ENCODE data around the gene MEI1.

Gene MEI1

DNA sequence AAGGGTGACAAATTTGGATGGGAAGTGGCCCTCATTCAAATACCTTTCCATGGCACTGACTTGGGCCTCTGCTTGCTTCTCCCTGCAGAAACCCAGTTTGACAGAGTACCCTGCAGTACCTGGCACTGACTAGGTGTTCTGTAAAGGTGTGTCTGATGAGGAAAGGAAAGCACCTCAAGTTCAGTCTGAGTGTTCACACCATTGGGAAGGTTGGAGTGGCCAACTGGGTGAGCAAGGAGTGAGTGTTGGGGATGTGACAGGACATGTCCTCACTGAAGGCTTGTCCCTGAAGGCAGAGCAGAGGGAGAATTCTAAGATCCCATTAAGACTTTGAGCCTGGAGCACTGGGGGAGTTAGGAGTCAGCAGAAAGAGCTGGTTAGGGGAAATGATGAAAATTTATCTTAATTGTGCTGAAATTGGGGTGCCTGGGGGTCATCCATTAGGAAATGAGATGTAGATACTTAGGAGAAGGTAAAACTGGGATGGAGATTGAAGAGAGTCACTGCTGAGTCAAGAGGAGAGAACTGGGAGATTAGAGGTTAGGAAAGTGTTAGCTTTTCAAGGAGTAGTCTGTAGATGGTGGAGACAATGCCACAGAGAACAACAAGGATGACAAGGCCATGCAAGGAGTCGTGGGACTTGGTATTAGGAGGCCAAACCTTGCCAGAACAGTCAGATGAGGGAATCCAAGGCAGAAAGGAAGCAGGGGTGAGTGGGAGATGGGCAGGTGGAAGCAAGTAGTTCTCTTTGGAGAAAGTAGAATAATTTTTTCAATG lies 139.7 kb downstream of the MEI1 start:
- no peak for DNase-seq (ENCODE audit: low read depth)
- TF ChIP-seq, protein P1, sequence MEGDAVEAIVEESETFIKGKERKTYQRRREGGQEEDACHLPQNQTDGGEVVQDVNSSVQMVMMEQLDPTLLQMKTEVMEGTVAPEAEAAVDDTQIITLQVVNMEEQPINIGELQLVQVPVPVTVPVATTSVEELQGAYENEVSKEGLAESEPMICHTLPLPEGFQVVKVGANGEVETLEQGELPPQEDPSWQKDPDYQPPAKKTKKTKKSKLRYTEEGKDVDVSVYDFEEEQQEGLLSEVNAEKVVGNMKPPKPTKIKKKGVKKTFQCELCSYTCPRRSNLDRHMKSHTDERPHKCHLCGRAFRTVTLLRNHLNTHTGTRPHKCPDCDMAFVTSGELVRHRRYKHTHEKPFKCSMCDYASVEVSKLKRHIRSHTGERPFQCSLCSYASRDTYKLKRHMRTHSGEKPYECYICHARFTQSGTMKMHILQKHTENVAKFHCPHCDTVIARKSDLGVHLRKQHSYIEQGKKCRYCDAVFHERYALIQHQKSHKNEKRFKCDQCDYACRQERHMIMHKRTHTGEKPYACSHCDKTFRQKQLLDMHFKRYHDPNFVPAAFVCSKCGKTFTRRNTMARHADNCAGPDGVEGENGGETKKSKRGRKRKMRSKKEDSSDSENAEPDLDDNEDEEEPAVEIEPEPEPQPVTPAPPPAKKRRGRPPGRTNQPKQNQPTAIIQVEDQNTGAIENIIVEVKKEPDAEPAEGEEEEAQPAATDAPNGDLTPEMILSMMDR (IDR thresholded peaks at IDR 0.05; ENCODE audit: control insufficient read depth, insufficient read depth, low read depth, low read length, missing control alignments): no peak
- no peak overlapping the region for H3K4me3 ChIP-seq (ENCODE audit: control insufficient read depth, low read depth, low read length)

DNA sequence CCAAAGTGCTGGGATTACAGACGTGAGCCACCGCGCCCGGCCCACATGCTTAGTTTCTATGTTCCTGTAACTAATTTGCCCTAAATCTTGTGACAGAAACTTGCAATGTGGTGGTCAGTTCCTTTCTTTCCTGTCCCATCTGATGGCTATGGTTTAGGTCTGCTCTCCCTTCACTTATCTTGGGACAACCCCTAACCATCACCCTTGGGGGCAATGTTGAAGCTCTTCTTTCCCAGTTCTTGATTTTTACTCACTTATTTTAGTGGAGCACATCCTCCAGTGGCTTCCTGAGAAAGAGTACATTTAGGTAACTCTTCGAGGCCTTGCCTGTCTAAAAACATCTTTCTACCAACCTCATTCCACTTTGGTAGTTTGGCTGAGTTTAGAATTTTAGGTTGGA lies 140.9 kb downstream of the MEI1 start:
- no peak overlapping the region for H3K4me3 ChIP-seq (ENCODE audit: control insufficient read depth, low read depth, low read length)
- no peak for DNase-seq (ENCODE audit: low read depth)
- TF ChIP-seq, protein P1 (IDR thresholded peaks at IDR 0.05; ENCODE audit: control insufficient read depth, insufficient read depth, low read depth, low read length, missing control alignments): no peak

DNA sequence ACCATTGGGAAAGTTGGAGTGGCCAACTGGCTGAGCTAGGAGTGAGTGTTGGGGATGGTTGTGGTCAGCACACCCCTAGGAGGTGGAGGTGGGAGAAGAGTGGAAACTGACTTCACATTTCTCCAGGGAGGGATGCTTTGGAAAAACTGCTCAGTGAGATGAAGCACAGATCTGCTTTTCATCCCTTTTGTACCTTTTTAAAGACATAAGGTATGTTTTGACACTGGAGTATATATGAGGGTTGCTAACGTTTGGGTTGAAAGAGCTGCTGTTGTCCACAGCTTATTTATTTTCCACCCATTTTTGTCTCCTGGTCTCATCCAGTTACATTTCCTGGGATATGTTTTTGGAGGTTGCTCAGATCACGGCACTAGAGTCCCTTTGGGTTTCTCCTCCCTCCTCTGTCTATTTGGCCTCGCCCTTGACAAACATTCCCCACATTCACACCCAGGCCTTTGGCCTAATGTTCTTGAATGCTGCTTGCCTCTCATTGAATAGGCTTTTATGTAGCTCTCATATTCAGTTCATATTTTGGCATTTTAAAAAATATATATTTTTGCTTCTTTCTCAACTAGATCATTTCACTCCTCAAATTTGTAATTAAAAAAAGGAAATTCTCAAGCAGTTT lies 141.9 kb downstream of the MEI1 start:
- no peak for DNase-seq (ENCODE audit: low read depth)
- TF ChIP-seq, protein P1 (IDR thresholded peaks at IDR 0.05; ENCODE audit: control insufficient read depth, insufficient read depth, low read depth, low read length, missing control alignments): no peak
- H3K4me3 ChIP-seq (ENCODE audit: control insufficient read depth, low read depth, low read length): no peak overlapping the region

DNA sequence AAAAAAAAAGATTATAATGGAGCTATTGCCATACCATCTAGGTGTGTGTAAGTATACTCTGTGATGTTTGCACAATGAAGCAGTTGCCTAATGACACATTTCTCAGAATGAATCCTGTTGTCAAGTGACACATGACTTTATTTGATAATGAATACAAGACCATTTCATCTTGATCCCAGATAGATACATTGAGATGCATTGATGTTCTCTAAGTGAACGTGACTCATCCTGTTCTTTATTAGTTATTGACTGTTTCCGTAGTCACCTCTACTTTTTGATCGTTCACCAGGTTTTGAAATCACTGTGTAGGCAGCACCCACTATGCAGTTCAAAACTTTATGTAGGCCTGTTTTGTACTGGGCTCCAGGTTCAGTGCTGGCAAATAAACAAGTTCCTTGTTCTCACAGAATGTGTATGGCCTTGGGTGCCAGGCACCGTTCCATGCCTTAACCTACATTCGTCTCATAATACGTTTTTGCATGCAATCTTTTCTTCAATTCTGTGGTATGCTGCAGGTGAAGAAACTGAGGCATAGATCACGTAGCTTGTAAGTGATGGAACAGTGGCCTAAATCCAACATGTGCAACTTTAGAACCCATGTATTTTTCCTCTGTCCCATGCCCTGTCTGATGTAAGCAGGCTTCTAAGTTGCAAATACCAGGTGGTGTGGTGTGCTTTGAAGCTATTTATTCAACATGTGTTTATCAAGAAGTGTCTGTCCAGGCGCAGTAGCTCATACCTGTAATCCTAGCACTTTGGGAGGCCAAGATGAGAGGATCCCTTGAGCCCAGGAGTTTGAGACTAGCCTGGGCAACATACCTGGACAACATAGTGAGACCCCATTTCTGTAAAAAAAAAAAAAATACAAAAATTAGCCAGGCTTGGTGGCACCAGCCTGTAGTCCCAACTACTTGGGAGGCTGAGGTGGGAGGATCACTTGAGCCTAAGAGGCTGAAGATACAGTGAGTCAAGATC lies 144.0 kb downstream of the MEI1 start:
- no peak overlapping the region for H3K4me3 ChIP-seq (ENCODE audit: control insufficient read depth, low read depth, low read length)
- DNase-seq (ENCODE audit: low read depth): no peak
- TF ChIP-seq, protein P1 (IDR thresholded peaks at IDR 0.05; ENCODE audit: control insufficient read depth, insufficient read depth, low read depth, low read length, missing control alignments): no peak

DNA sequence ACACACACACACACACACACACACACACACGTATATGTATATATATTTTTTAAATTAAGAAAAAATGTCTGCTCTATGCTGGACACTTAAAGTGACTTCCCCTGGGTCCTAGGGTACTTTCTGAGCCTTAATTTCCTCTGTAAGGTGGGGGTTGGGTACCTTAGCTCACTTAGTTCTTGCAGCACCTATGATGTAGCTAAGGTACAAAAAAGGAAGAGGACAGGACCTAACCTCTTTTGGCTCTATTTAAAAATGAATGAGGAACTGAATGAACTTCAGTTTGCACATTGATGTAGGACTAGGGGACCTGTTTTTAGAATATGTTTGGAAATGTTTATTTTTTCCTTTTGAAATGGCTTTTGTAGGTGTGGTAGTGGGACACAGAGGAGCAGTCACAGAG lies 144.7 kb downstream of the MEI1 start:
- no peak overlapping the region for H3K4me3 ChIP-seq (ENCODE audit: control insufficient read depth, low read depth, low read length)
- DNase-seq (ENCODE audit: low read depth): no peak

DNA sequence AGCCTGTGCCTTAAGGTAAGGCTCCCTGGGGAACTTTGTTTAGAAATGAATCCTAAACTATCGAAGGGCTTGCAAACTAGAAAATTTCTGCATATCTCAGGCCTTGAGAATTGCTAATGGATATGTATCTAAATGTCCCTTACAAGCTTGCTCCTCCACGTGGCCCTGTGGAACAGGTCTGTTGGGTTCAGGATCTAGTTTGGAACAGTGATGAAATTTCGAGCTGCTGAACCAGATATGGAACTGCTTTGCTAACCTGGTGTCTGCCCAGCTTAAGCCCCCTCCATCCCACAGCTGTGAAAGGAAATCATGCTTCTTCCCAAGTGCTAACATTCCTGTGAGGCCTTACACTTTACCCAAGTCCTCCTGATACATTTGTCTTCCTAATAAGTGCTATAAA lies 145.2 kb downstream of the MEI1 start:
- no peak overlapping the region for H3K4me3 ChIP-seq (ENCODE audit: control insufficient read depth, low read depth, low read length)
- TF ChIP-seq, protein P1 (IDR thresholded peaks at IDR 0.05; ENCODE audit: control insufficient read depth, insufficient read depth, low read depth, low read length, missing control alignments): no peak
- DNase-seq (ENCODE audit: low read depth): no peak

More for the DNA sequence above, 144.7 kb downstream of the MEI1 start:
- TF ChIP-seq, protein P1 (IDR thresholded peaks at IDR 0.05; ENCODE audit: control insufficient read depth, insufficient read depth, low read depth, low read length, missing control alignments): no peak
